Mesenchymal stem cell (in vitro differentiated cells and primary cell): ENCODE data around the gene BMX.

Source experiments
- DNase-seq: peaks from one replicate; pipeline ENCODE4 v3.0.0-alpha.2; 2013
- H2AFZ ChIP-seq: one replicate; pipeline ENCODE4 v1.6.1; 2013; ENCODE audit warnings: low read depth, mild to moderate bottlenecking, control low read depth, inconsistent platforms, low read length, moderate library complexity
- H2AK5ac ChIP-seq: 2 replicates; pipeline ENCODE4 v1.6.1; 2013; ENCODE audit warnings: low read length, moderate library complexity, mild to moderate bottlenecking, inconsistent platforms; ENCODE audit not compliant: severe bottlenecking
- H2BK120ac ChIP-seq: one replicate; pipeline ENCODE4 v1.6.1; 2013; ENCODE audit warnings: low read depth, mild to moderate bottlenecking, inconsistent platforms, low read length, moderate library complexity
- H2BK12ac ChIP-seq, 2 experiments: one replicate each; pipeline ENCODE4 v1.6.1; 2013; ENCODE audit warnings: inconsistent platforms in 2 of 2, low read length in 2 of 2, mild to moderate bottlenecking in 2 of 2, moderate library complexity in 2 of 2, control low read depth in 1 of 2
- H2BK15ac ChIP-seq: one replicate; pipeline ENCODE4 v1.6.1; 2013; ENCODE audit warnings: mild to moderate bottlenecking, low read depth, inconsistent platforms; ENCODE audit not compliant: poor library complexity, severe bottlenecking
- H2BK5ac ChIP-seq: 2 replicates; pipeline ENCODE4 v1.6.1; 2013; ENCODE audit warnings: low read depth, mild to moderate bottlenecking, low read length, control low read depth, inconsistent platforms; ENCODE audit not compliant: poor library complexity, severe bottlenecking
- H3K14ac ChIP-seq, 2 experiments: one replicate each; pipeline ENCODE4 v1.6.1; 2013; ENCODE audit warnings: inconsistent platforms in 2 of 2, low read length in 2 of 2, control low read depth in 1 of 2, mild to moderate bottlenecking in 1 of 2, moderate library complexity in 1 of 2
- H3K18ac ChIP-seq, 2 experiments: one replicate each; pipeline ENCODE4 v1.6.1; 2013; ENCODE audit warnings: inconsistent platforms in 2 of 2, low read length in 2 of 2, control low read depth in 1 of 2, low read depth in 1 of 2, mild to moderate bottlenecking in 1 of 2
- H3K23ac ChIP-seq, 2 experiments: one replicate each; pipeline ENCODE4 v1.6.1; 2013; ENCODE audit warnings: inconsistent platforms in 2 of 2, low read length in 2 of 2, mild to moderate bottlenecking in 2 of 2, moderate library complexity in 2 of 2, control low read depth in 1 of 2
- H3K27ac ChIP-seq: 2 replicates; pipeline ENCODE4 v1.5.1; 2013; ENCODE audit warnings: mild to moderate bottlenecking, moderate library complexity, low read length, control low read depth, inconsistent platforms; ENCODE audit not compliant: poor library complexity, severe bottlenecking
- H3K27me3 ChIP-seq, 2 experiments: 2 replicates each; pipeline versions ENCODE4 v1.6.1 to v1.7.0; 2013; ENCODE audit warnings: low read length in 2 of 2, mild to moderate bottlenecking in 2 of 2, moderate library complexity in 2 of 2, control low read depth in 1 of 2, inconsistent platforms in 1 of 2; ENCODE audit not compliant: control insufficient read depth in 1 of 2, insufficient read depth in 1 of 2
- H3K36me3 ChIP-seq, 2 experiments: 2 replicates each; pipeline versions ENCODE4 v1.6.1 to v1.7.0; 2013; ENCODE audit warnings: low read length in 2 of 2, control low read depth in 1 of 2, inconsistent platforms in 1 of 2, low read depth in 1 of 2, mild to moderate bottlenecking in 1 of 2; ENCODE audit not compliant: insufficient read depth in 2 of 2, control insufficient read depth in 1 of 2
- H3K4ac ChIP-seq, 2 experiments: one replicate each; pipeline ENCODE4 v1.6.1; 2013; ENCODE audit warnings: inconsistent platforms in 2 of 2, low read length in 2 of 2, mild to moderate bottlenecking in 2 of 2, moderate library complexity in 2 of 2, control low read depth in 1 of 2, low read depth in 1 of 2
- H3K4me1 ChIP-seq: 2 replicates; pipeline ENCODE4 v1.6.1; 2013; ENCODE audit warnings: low read depth, low read length, control low read depth; ENCODE audit not compliant: control insufficient read depth, insufficient read depth
- H3K4me2 ChIP-seq: 2 replicates; pipeline ENCODE4 v1.6.1; 2013; ENCODE audit warnings: low read length, mild to moderate bottlenecking, inconsistent platforms; ENCODE audit not compliant: poor library complexity, severe bottlenecking
- H3K4me3 ChIP-seq, 2 experiments: 2 replicates each; pipeline versions ENCODE4 v1.5.1 to v1.7.0; 2013; ENCODE audit warnings: low read length in 2 of 2, mild to moderate bottlenecking in 2 of 2, control low read depth in 1 of 2, low read depth in 1 of 2; ENCODE audit not compliant: insufficient read depth in 1 of 2
- H3K79me1 ChIP-seq: replicated peaks from 2 replicates; pipeline ENCODE4 v1.6.1; 2013; ENCODE audit warnings: mild to moderate bottlenecking, control low read depth, low read length, inconsistent platforms; ENCODE audit not compliant: poor library complexity, severe bottlenecking
- H3K9ac ChIP-seq: 2 replicates; pipeline ENCODE4 v1.7.0; 2013; ENCODE audit warnings: mild to moderate bottlenecking, low read length, moderate library complexity
- H3K9me3 ChIP-seq: 2 replicates; pipeline ENCODE4 v1.7.0; 2013; ENCODE audit warnings: mild to moderate bottlenecking, low read length; ENCODE audit not compliant: control insufficient read depth
- H4K8ac ChIP-seq: one replicate; pipeline ENCODE4 v1.6.1; 2013; ENCODE audit warnings: inconsistent platforms, mild to moderate bottlenecking, low read length, moderate library complexity
- H4K91ac ChIP-seq: one replicate; pipeline ENCODE4 v1.6.1; 2013; ENCODE audit warnings: mild to moderate bottlenecking, low read length, inconsistent platforms
- WGBS: methylation state at CpG from one replicate; pipeline ENCODE4 v1.1.7; 2013; ENCODE audit warnings: mixed read lengths; 5-methylcytosine and 5-hydroxymethylcytosine counted together

BMX gene

DNA sequence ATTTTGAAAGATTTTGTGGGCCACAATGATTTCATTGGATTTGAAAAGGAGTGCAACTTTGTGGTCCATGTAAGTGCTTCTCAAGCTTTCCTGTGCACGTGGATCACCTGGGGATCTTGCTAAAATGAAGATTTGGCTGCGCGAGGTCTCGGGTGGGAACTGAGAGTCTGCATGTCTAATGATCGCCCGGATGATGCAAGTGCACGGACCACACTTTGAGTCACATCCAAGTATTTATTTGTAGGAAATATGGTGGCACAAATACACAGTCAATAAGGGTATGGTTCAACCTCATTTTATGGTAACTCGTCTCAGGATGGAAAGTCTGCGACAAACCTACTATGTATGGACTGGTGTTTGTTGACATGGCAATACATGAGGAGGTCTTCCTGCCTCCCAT, 899 bp downstream of the BMX start:
- no peak overlapping the region for H2BK15ac ChIP-seq
- H2BK12ac ChIP-seq, result no peak overlapping the region

DNA sequence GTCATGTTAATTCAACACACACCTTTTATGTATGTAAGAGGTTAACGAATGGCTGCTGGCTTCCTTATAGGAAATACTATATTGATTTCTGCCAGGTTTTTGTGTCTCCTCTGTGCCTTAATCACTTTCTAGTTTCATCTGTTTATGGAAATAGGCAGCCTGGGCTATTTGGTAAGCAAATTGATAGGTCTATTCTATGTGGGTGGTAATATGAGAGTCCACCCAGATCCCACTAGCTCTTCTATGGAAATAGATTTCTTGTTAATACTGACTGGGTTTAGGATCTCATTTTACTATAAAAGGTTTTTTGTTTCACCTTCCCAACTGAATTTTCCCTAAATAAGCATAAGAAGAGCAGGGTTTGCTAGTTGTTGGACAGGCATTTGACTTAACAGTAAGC, 4.1 kb downstream of the BMX start:
- no CpG with 5 or more reads among the region's 1 CpG for WGBS
- no peak overlapping the region for H3K4me2 ChIP-seq
- no peaks in the 10 kb centered on the region for H3K79me1 ChIP-seq
- H2BK12ac ChIP-seq, result no peak overlapping the region
- H3K14ac ChIP-seq, result no peak overlapping the region
- no peak for DNase-seq
- H3K36me3 ChIP-seq, result no peaks in the 10 kb centered on the region
- no peak overlapping the region for H4K91ac ChIP-seq
- H3K4me3 ChIP-seq, result no peak overlapping the region
- no peak overlapping the region for H2BK5ac ChIP-seq
- H3K4ac ChIP-seq, result no peak overlapping the region
- no peak overlapping the region for H3K18ac ChIP-seq
- H3K9me3 ChIP-seq, result no peaks in the 10 kb centered on the region
- peaks cover 0 to 57% of the 10 kb centered on the region in 2 experiments for H3K27me3 ChIP-seq
- no peak overlapping the region for H2AFZ ChIP-seq
- no peak overlapping the region for H2AK5ac ChIP-seq
- H2BK120ac ChIP-seq, result no peak overlapping the region
- no peak overlapping the region for H2BK15ac ChIP-seq
- no peaks in the 10 kb centered on the region for H3K4me1 ChIP-seq
- no peak overlapping the region for H4K8ac ChIP-seq
- H3K27ac ChIP-seq, result no peak overlapping the region
- no peak overlapping the region for H3K9ac ChIP-seq
- no peak overlapping the region for H3K23ac ChIP-seq

More for the DNA sequence above, 899 bp downstream of the BMX start:
- Histone ChIP-seq H3K4ac (no peak overlapping the region), H3K4me1 (no peaks in the 10 kb centered on the region), H3K36me3 (no peaks in the 10 kb centered on the region), H3K9me3 (no peaks in the 10 kb centered on the region), H3K27me3 (peaks cover 0 to 52% of the 10 kb centered on the region in 2 experiments), H3K23ac (no peak overlapping the region), H2BK120ac (no peak overlapping the region), H3K27ac (no peak overlapping the region), H3K9ac (no peak overlapping the region), H2BK5ac (no peak overlapping the region), H2AK5ac (no peak overlapping the region), H3K14ac (no peak overlapping the region), H4K91ac (no peak overlapping the region), H4K8ac (no peak overlapping the region), H3K79me1 (no peaks in the 10 kb centered on the region), H3K4me3 (no peak overlapping the region), H3K4me2 (no peak overlapping the region), H2AFZ (no peak overlapping the region), H3K18ac (no peak overlapping the region)
- DNase-seq, result no peak
- WGBS, result 93% methylated on average over 6 of the region's 9 CpGs

DNA sequence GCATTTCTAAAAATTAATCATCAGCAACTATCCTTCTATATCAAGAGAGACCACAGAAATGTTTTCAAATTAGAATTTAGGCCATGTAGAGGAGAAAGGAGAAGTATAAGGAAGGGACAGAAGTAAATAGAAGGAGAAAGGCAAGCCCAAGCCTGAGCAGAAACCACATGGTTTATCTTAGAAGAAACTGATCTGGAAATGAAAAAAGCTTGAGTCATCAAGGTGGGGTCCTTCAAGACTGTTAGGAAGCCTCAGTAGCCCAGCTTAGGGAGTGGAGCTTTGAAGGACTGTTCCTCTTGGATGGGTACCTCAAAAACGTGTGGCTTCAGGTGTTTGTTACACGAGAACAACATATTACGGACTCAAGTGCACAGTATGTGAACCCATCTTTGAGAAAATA, 4.5 kb downstream of the BMX start:
- no peak overlapping the region for H2BK12ac ChIP-seq
- no peak overlapping the region for H3K4ac ChIP-seq
- no peak overlapping the region for H4K8ac ChIP-seq

DNA sequence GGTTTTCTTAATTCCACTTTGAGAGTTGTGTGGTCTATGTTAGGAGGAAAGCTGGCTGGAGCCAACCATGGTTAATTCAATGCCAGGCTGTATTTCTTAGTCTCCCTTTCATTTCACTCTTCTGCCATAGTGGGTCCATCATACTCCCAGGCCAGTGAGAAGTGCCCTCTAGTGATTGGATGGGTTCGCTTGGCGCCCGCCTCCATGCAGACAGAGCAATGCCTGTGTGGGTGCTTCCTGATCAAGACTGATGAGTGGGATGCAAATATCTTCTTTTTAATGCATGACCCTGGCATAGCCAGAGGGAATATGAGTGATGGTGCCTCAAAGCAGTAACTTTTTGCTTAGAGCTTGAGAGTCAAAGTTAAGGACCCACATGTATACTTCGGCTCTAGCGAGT, 6.4 kb downstream of the BMX start:
- Histone ChIP-seq H3K18ac (no peak overlapping the region), H2AK5ac (no peak overlapping the region), H3K36me3 (no peaks in the 10 kb centered on the region), H3K4me3 (no peak overlapping the region), H3K27ac (no peak overlapping the region), H2BK15ac (no peak overlapping the region), H3K23ac (no peak overlapping the region), H3K4me2 (no peak overlapping the region), H3K4ac (no peak overlapping the region), H4K8ac (no peak overlapping the region), H3K79me1 (no peaks in the 10 kb centered on the region), H2BK5ac (no peak overlapping the region), H3K9ac (no peak overlapping the region), H3K14ac (no peak overlapping the region), H2BK120ac (no peak overlapping the region), H3K4me1 (no peaks in the 10 kb centered on the region), H2BK12ac (no peak overlapping the region), H4K91ac (no peak overlapping the region), H2AFZ (no peak overlapping the region), H3K27me3 (peaks cover 0 to 40% of the 10 kb centered on the region in 2 experiments), H3K9me3 (no peaks in the 10 kb centered on the region)
- no peak for DNase-seq
- 96% methylated on average over 3 of the region's 5 CpGs for WGBS

More for the DNA sequence above, 4.5 kb downstream of the BMX start:
- no peak overlapping the region for H2BK15ac ChIP-seq
- no peak overlapping the region for H4K91ac ChIP-seq
- no peak for DNase-seq
- no peak overlapping the region for H2AFZ ChIP-seq
- no peaks in the 10 kb centered on the region for H3K4me1 ChIP-seq
- no peaks in the 10 kb centered on the region for H3K79me1 ChIP-seq
- H3K36me3 ChIP-seq, result no peaks in the 10 kb centered on the region
- WGBS, result no CpG with 5 or more reads among the region's 3 CpGs
- no peak overlapping the region for H3K27ac ChIP-seq
- no peaks in the 10 kb centered on the region for H3K9me3 ChIP-seq
- no peak overlapping the region for H3K4me3 ChIP-seq
- H3K27me3 ChIP-seq, result peaks cover 0 to 57% of the 10 kb centered on the region in 2 experiments
- no peak overlapping the region for H2BK5ac ChIP-seq
- H3K14ac ChIP-seq, result no peak overlapping the region
- H3K4me2 ChIP-seq, result no peak overlapping the region
- no peak overlapping the region for H2AK5ac ChIP-seq
- no peak overlapping the region for H3K9ac ChIP-seq
- H3K18ac ChIP-seq, result no peak overlapping the region
- no peak overlapping the region for H3K23ac ChIP-seq
- no peak overlapping the region for H2BK120ac ChIP-seq
